ENCODE data around the gene PCNX1.

PCNX1 gene

GRCh38 chr14:71006200-71006563 is 98.9 kb downstream of the PCNX1 start (continued):
- TF ChIP-seq ZBTB8A (tag by site-specific recombination; IDR thresholded peaks at IDR 0.05) (no peak), ZNF558 (tag by site-specific recombination; IDR thresholded peaks at IDR 0.05) (no peak)

- ChIA-PET POLR2A (no interaction called here), CTCF (interaction anchor here (0.7 kb wide), 1 partner anchor 31 kb away, joined by 3 read pairs; no protein-coding TSS in a partner anchor)
- H3K4me1 ChIP-seq (ENCODE audit: control insufficient read depth, insufficient read depth, low read length): no peaks in the 10 kb centered on the region
- no peak overlapping the region for H3K27ac ChIP-seq (ENCODE audit: extremely low read depth, low read depth, low read length)
- no peak overlapping the region for H3K4me3 ChIP-seq (ENCODE audit: low read depth, low read length)
- no peaks in the 10 kb centered on the region for H3K9me3 ChIP-seq (ENCODE audit: control insufficient read depth, insufficient read depth, low read depth, low read length)
- H3K36me3 ChIP-seq (ENCODE audit: control insufficient read depth in 2 of 2, insufficient read depth in 1 of 2, low read length in 2 of 2): peaks cover 21 to 27% of the 10 kb centered on the region in 2 experiments
- no peak for TF ChIP-seq ZNF140 (tag by site-specific recombination; IDR thresholded peaks at IDR 0.05)
- no peak for TF ChIP-seq ZNF157 (tag by site-specific recombination; IDR thresholded peaks at IDR 0.05)
Observed at GRCh38 chr14:71011479-71011878, 104.2 kb downstream of the PCNX1 start.

- Histone ChIP-seq H3K36me3 (ENCODE audit: control insufficient read depth in 2 of 2, insufficient read depth in 1 of 2, low read length in 2 of 2) (peaks cover 21 to 30% of the 10 kb centered on the region in 2 experiments), H3K27ac (ENCODE audit: extremely low read depth, low read depth, low read length) (no peak overlapping the region), H3K4me3 (ENCODE audit: low read depth, low read length) (no peak overlapping the region), H3K4me1 (ENCODE audit: control insufficient read depth, insufficient read depth, low read length) (no peaks in the 10 kb centered on the region), H3K9me3 (ENCODE audit: control insufficient read depth, insufficient read depth, low read depth, low read length) (no peaks in the 10 kb centered on the region)
- ChIA-PET POLR2A (no interaction called here), CTCF (interaction anchor here (0.6 kb wide), 1 partner anchor 1282 kb away, joined by 4 read pairs; no protein-coding TSS in a partner anchor)
- no peak for TF ChIP-seq ZNF501 (tag by site-specific recombination; IDR thresholded peaks at IDR 0.05)
- no peak for TF ChIP-seq ZFP69B (tag by site-specific recombination; IDR thresholded peaks at IDR 0.05)
- no peak for TF ChIP-seq ZNF121 (tag by site-specific recombination; IDR thresholded peaks at IDR 0.05)
- TF ChIP-seq ZNF37A (tag by site-specific recombination; IDR thresholded peaks at IDR 0.05): no peak
- no peak for TF ChIP-seq ZNF776 (tag by site-specific recombination; IDR thresholded peaks at IDR 0.05; ENCODE audit: borderline replicate concordance)
- TF ChIP-seq ZNF157 (tag by site-specific recombination; IDR thresholded peaks at IDR 0.05): no peak
- TF ChIP-seq ZNF26 (tag by site-specific recombination; IDR thresholded peaks at IDR 0.05): no peak
- no peak for TF ChIP-seq TSHZ1 (tag by site-specific recombination; IDR thresholded peaks at IDR 0.05; ENCODE audit: borderline replicate concordance)
- no peak for TF ChIP-seq ZNF645 (tag by site-specific recombination; IDR thresholded peaks at IDR 0.05)
Observed at GRCh38 chr14:71012888-71013287, 105.6 kb downstream of the PCNX1 start.

- ChIA-PET POLR2A (no interaction called here), CTCF (no interaction called here)
- Histone ChIP-seq H3K9me3 (ENCODE audit: control insufficient read depth, insufficient read depth, low read depth, low read length) (no peaks in the 10 kb centered on the region), H3K4me3 (ENCODE audit: low read depth, low read length) (no peak overlapping the region), H3K36me3 (ENCODE audit: control insufficient read depth in 2 of 2, insufficient read depth in 1 of 2, low read length in 2 of 2) (peaks cover 21 to 31% of the 10 kb centered on the region in 2 experiments), H3K4me1 (ENCODE audit: control insufficient read depth, insufficient read depth, low read length) (no peaks in the 10 kb centered on the region), H3K27ac (ENCODE audit: extremely low read depth, low read depth, low read length) (no peak overlapping the region)
- TF ChIP-seq ZNF660 (tag by site-specific recombination; IDR thresholded peaks at IDR 0.05) (no peak), KLF1 (tag by site-specific recombination; IDR thresholded peaks at IDR 0.05) (no peak), ZFP41 (tag by site-specific recombination; IDR thresholded peaks at IDR 0.05; ENCODE audit: borderline replicate concordance) (no peak), GLI2 (tag by site-specific recombination; IDR thresholded peaks at IDR 0.05; ENCODE audit: borderline replicate concordance, low read depth) (no peak), ZNF48 (tag by site-specific recombination; IDR thresholded peaks at IDR 0.05) (no peak), ZNF645 (tag by site-specific recombination; IDR thresholded peaks at IDR 0.05) (no peak), ZNF76 (tag by site-specific recombination; IDR thresholded peaks at IDR 0.05; ENCODE audit: borderline replicate concordance, low read depth) (no peak), ZNF521 (tag by site-specific recombination; IDR thresholded peaks at IDR 0.05) (no peak), OVOL3 (tag by site-specific recombination; IDR thresholded peaks at IDR 0.05) (no peak), GLIS2 (tag by site-specific recombination; IDR thresholded peaks at IDR 0.05) (no peak), ZNF121 (tag by site-specific recombination; IDR thresholded peaks at IDR 0.05) (no peak), ZNF248 (tag by site-specific recombination; IDR thresholded peaks at IDR 0.05) (no peak)
Observed at GRCh38 chr14:71013551-71014192, 106.4 kb downstream of the PCNX1 start.

All from HEK293 (cell line).